UCSD-AML1 (cell line): ENCODE results near the gene CYYR1.
"Not testable (repeated sequence)": the region's sequence is repeated elsewhere in the genome, so short reads cannot be mapped to it uniquely, and the experiment has no call there.

Source experiments
- DNase-seq: peaks from one replicate; lab custom pipeline; 2025; ENCODE audit not compliant: unreplicated experiment; lab: John Stamatoyannopoulos, UW

The CYYR1 gene

DNA sequence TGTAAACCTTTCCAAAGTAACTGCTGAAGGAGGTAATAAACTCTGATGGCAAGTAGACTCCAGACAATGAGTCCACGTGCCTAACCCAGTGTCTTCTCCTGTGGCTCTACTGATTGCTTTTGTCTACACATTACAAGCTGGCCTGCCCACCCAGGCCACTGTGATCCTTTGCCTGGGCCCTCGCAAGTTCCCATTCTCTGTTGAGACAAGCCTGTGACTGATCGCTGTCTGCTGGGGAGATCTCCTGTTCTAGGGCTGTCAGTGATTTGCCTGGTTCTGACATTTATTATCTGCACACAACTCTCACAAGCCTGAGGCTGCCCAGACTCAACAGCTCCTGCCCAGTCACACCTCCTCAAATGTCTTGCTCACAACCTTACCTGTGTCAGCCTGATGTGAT lies 81.4 kb downstream of the CYYR1 start:
- DNase-seq: no peak

DNA sequence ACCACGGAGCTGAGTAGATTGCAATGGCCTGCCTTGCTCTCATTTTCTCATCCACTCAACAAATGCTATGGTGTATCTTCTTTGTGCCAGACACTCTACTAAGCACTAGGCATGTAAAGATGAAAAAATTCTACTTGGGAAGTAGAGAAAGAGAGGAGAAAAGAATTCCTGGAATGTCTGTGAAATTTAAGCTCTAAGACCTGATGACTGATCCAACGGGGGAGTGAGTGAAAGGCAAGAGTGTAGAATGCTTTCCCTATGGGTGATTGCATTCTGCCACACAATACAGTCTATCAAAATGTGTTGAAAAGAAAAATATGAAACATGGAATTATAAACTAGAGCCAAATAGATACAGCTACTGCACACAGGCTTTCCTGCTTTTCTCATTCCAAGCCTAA lies 82.3 kb downstream of the CYYR1 start:
- DNase-seq: no peak

DNA sequence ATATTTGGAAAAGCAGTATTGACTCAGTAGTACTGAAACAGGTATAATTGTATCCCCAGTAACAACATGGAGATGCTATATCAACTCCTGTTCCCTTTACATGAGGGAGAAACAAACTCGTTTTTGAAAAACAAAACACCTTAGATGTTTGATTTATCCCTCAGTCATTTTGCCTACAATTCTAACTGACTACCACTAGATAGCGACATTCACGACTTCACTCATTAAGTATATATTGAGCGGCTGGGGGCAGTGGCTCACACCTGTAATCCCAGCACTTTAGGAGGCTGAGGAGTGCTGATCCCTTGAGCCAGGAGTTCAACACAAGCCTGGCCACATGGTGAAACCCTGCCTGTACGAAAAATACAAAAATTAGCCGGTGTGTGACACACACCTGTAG lies 83.3 kb downstream of the CYYR1 start:
- DNase-seq: no peak

DNA sequence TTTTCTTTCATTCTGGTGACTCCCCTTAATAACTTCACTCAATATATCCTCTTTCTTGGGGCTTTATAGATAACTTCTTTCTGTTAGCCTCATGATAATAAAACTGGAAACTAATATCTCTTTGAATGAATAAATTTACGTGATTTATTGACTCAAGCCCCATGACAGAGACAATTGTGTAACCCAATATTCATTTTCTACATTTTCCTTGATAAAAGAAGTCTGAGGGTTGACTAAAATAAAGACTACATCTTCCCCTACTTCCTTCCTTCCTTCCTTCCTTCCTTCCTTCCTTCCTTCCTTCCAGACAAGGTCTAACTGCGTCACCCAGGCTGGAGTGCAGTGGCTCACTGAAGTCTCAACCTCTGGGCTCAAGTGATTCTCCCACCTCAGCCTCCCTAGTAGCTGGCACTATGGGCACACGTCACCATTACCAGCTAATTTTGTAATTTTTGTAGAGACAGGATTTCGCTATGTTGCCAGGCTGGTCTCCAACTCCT lies 85.1 kb downstream of the CYYR1 start:
- no peak for DNase-seq

DNA sequence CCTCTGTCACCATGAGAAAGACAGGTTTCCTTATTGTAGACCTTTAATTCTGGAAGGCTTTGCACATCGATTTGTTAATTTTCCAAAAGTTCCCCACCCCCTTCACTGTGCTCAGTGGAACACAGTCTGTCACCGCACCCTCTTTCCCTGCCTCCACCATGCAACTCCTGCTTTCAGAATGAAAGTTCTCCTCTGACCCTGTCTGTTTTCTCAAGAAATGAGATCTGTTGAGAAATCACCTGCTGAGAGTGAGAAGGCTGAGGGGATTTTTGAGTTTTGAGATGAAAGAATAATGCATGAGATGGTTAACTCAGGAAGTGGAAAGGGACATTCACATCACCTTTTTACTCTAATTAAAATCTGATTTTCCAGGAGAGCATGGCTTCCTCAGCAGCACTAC lies 99.6 kb downstream of the CYYR1 start:
- DNase-seq: no peak

DNA sequence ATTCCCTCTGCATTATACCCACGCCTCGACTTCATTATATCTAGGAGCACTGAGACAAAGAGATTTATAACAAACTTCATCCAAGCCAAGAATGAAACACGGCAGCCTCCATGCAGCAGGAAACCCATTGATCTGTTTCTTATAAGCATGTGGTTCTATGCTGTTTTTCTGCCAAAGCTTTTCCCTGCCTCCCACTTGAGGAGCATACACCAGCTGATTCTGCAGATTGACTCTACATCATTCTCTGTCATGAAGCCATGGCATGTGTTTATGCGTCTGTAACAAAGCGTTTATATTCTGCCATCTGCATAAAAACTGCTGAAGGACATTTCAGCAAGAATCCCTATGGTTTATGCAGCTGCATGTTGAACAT lies 102.0 kb downstream of the CYYR1 start:
- no peak for DNase-seq

DNA sequence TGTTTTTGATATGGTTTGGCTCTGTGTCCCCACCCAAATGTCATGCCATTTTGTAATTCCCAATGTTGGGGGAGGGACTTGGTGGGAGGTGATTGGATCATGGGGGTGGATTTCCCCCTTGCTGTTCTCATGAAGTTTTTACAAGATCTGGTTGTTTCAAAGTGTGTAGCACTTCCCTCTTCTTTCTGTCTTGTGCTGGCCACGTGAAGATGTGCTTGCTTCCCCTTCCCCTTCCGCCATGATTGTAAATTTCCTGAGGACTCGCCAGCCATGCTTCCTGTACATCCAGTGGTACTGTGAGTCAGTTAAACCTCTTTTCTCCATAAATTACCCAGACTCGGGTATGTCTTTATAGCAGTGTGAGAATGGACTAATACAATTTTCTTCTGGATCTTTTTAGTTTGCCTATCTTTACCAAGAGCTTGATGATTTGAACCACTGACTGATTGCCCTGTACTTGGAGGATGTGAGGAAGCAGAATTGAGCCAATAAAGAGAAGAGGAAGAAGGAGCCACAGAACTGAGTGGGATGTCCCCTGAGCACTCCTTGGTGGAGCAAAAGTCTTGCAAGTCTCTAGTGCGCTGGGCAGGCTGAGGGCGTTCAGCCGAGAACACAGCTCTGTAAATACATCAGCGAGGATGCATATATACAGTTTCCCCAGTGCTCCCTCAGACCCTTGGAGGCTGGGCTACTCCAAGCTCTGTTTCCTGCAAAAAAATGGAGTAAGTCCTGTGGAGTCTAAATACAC lies 102.6 kb downstream of the CYYR1 start:
- DNase-seq: no peak

DNA sequence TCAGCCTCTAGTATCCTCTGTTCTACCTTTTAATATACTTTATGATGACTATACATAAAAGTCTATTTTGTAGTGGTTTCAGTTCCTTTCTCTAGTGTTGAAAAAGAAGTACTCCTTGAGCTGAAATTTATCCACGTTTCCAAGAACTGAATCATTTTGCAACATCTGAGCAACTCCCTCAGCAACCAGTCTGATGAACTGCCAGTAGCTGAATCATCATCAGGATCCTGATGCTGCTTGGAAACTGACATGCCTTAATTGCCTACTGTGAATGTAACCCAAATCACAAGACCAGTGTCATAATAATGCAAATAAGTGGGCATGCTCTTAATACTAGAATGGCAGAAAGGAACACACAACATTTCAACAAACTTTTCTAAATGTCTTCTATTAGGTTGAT lies 103.3 kb downstream of the CYYR1 start:
- no peak for DNase-seq

DNA sequence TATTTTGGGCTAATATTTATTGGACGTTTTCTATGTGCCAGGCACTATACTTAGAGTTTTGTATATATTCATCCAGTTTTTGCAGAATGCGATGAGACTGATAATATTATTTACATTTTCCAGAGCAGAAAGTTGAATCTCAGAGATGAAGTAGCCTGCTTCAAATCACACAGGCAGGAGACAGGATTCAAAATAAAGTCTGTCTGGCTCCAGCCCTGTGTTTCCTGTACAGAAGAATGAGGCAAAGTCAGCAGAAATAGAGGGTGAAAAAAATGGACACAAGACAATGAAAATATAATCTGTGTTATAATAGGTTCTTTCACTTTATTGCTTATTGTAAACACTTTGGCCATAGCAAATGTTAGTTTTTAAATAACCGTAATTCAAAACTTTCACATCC lies 107.2 kb downstream of the CYYR1 start:
- no peak for DNase-seq

DNA sequence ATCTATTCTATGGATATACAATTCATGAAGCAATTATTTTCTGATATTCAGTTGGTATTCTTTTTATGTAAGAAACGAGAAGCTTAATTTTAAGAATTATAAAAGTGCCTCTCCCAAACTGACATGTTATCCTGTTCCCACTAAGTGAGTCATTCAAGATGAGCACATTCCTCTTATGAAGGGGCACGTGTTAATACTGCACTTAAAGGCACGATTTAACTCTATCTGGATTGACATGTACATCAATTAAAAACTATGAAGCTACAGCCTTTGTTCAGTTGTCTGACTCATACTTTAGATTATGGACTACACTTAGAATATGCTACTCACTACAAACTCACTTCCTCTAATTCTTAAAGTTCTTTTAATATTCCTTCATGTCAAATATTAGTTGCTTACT lies 111.6 kb downstream of the CYYR1 start:
- no peak for DNase-seq

DNA sequence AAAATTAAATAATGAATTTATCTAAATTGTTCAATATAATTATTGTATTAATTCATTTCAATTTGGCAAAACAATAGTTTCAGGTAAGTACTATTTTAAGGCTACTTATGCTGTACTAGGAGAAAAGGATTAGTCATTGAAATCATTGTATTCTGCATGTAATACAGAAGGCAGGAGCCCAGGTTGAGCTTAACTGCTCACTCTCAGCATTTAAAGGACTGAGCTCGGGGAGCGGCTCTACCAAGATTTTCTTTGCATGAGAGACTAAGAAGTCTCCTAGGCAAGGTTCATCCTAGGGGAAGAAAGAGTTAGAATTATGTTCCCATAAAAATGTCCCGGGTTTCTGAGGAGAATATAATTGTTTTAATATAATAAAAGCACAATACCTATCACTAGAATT lies 112.5 kb downstream of the CYYR1 start:
- no peak for DNase-seq

DNA sequence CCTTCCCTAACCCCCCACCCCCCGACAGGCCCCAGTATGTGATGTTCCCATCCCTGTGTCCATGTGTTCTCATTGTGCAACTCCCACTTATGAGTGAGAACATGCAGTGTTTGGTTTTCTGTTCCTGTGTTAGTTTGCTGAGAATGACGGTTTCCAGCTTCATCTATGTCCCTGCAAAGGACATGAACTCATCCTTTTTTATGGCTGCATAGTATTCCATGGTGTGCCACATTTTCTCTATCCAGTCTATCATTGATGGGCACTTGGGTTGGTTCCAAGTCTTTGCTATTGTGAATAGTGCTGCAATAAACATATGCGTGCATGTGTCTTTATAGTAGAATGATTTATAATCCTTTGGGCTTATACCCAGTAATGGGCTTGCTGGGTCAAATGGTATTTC lies 114.2 kb downstream of the CYYR1 start:
- DNase-seq: not testable (repeated sequence)

DNA sequence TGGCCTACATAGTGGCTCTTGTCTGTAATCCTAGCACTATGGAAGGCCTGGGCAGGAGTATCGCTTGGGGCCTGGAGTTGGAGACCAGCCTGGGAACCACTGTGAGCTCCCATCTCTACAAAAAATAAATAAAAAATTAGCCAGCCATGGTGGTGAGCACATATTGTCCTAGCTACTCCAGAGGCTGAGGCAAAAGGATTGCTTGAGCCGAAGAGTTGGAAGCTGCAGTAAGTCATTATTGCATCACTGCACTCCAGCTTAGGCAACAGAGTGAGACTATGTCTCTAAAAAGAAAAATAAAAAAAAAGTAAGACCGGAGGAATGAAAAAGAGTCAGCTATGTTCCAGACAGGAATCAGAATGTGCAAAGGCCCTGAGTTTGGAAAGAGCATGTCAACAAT lies 115.3 kb downstream of the CYYR1 start:
- DNase-seq: no peak

DNA sequence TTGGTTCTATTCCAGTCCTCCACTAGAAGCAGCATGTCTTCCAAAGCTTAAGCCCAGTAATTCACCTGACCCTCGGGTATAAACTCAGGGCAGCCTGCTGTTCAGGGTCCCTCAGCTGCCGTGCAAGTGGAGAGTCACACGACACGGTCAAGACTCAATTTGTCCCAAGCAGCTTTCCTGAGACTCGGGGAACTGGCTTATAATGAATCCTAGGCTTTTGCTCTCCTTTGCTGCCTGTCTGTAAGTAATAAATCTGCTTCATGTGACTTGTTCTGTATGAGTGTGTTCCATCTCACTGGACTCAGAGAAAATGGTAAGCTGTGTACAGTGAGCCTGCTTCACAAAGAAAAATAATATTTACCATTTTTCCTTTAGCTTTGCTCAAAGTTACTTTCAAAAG lies 119.8 kb downstream of the CYYR1 start:
- no peak for DNase-seq

DNA sequence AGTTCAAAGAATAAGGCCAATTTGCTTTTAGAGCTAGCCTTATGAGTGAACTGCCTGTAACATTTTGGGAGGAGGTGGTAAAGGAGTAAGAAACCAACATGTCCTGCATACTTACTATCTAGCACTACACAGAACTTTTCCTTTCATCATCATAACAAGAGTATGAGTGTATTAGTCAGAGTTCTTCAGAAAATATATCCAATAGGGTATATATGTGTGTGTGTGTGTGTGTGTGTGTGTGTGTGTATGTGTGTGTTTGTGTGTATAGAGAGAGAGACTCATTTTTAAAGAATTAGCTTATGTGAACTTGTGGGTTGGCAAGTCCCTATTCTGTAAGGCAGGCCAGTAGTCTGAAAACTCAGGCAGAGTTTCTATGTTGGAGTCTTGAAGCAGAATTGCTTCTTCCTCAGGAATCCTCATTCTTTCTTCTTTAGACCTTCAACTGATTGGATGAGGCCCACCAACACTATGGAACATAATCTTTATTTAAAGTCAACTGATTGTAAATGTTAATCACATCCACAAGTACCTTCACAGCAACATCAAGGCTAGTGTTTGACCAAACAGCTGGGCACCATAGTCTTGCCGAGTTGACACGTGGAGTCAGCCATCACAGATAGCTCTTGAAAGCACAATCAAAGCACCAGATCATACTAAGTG lies 121.9 kb downstream of the CYYR1 start:
- no peak for DNase-seq

DNA sequence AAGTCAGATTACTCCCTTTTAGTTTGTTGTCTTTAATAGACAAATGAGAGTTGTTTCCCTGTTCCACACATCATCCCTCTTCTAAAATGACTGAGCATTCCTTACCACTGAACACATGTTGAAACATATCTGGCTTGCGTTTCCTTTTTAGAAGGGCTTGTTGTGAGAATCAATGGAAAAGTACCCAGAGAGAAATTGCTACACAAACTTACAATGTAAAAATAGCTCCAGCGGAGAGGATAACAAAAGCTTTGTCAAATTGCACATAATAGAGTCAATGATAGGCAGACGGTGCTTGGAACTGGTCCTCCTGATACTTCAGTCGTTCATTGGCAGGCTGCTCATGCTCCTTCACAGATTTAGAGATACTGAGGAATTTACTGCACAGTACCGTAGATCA lies 123.9 kb downstream of the CYYR1 start:
- no peak for DNase-seq

DNA sequence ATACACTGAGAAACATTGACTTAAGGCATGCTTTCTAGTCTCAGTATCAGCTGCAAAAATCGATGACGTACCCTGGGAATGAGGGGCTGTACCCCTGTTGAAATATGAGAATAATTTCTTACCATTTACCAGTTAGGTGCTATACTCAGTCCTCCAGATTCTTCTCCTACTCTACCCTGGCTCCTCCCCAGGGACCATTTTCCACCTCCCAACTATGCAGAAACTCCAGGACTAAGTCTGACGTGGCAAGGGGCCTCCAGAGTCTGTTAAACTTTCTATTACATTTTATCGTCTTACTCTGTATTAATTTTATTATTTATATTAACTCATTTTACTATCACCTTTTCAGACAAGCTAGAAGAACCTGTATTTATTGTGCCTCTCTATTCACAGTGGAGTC lies 124.3 kb downstream of the CYYR1 start:
- DNase-seq: no peak

DNA sequence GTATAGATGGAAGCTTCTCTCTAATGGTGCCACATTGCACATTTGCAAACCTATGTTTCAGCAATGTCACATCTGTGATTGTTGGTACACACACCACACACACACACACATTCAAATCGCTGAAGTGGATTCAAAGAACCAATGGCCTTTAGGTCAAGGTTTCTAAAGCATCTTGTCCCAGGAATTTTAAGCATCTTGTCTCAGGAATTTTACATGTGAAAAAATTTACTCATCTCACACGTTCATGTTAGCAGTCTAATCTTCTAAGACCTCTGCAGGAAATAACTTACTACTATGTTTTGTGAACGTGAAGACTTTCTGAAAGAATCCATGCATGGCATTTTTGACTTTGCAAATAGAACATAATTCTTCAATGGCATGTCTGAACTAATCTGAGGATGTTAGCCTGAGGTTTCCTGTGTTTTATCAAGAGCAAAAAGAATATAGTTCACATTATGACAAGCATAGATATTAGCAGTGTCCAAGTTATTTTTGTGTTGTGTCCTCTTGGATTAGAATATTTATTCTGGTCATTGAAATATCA lies 125.1 kb downstream of the CYYR1 start:
- no peak for DNase-seq

DNA sequence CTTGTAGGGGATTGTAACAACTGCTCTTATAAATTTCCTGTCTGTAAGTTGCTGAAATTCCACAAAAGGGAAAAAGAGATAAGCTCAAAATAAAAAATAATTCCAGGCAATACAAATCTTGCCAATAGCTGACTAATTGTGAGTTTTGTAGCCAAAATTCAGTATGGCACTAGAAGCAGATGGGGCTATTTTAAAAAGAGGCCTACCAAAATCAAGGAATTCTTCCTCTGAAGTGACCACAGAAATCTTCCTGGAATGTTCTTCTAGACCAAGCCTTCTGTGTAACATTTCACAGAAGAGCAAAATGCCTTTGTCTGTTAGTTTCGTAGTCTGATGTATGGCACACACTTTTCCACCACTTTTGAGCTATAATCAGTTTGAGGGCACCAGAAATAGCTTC lies 127.6 kb downstream of the CYYR1 start:
- no peak for DNase-seq

DNA sequence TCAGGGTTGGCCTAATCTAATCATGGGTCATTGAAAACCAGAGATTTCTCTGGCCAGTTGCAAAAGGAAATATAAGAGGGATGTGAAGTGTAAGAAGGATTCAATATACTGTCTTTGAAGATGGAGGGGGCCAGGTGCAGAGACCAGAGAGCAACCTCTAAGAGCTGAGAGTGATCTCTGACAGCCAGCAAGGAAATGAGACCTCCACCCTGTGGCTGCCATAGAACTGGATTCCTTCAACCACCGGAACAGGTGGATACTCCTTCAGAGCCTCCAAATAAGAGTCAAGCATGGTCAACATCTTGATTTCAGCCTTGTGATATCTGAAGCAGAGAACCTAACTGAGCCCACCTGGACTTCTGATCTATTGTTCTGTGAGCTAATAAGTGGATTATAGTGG lies 128.4 kb downstream of the CYYR1 start:
- DNase-seq: no peak

DNA sequence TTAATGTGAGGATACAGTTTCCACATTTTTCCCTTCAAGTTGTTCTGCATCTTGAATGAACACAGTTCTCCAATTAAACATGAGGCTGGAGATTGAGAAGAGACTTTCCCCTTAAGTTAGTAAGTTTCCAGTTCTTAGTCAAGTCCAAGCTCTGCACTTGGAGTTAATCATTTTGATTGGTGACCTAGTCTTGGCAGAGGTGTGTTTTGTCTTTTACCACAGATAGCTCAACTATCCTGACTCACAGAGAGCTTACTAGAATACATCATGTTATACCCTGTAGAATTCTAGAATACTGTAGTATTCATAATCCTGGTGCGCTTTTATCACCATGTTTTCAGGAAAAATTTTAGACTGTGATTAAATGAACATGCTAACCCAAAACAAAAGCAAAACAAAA lies 129.2 kb downstream of the CYYR1 start:
- no peak for DNase-seq

DNA sequence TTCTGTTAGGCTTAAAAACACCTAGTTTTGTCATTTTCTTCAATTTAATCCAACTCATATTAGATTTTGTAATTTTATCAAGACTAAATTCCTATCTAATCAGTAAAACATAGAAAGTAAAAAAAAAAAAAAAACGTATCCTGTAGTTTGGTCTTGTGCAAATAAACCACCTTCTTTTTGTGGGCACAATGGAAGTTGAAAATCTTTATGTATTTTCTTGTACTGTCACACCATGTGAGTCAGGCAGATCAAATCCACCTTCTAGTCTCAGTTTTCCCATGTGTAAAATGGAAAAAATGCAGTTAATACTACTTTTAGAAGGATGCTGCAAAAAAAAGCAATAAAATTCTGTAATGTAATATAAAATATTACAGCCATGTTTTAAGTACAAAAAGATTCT lies 129.8 kb downstream of the CYYR1 start:
- no peak for DNase-seq

DNA sequence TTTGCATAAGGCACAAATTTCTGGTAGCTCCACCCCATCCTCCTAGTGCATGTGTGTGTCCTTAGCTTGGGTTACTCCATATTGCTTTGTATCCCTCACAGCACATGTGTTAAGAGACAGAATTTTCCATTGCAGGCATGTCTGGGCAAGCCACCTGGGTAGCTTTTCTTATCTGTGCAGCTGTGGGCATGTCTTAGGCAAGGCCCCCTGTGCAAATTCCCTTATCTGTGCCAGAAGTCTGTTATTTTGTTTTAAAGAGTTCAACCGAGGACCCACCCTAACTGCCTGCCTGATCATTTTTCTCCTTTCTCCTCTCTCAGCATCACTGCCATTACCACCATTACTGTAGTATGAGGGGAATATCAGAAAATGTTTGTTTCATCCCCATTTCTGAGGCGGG lies 131.9 kb downstream of the CYYR1 start:
- DNase-seq: no peak
